Skeletal muscle satellite cell (primary cell): ENCODE results near the gene XYLT1.

Experiments used
- H3K27me3 ChIP-seq: 2 replicates; pipeline ENCODE4 v1.7.0; 2013; ENCODE audit warnings: low read length; ENCODE audit not compliant: control insufficient read depth, insufficient read depth
- H3K36me3 ChIP-seq: 2 replicates; pipeline ENCODE4 v1.7.0; 2013; ENCODE audit warnings: mild to moderate bottlenecking, control low read depth, low read length; ENCODE audit not compliant: insufficient read depth
- H3K4me1 ChIP-seq: 2 replicates; pipeline ENCODE4 v1.7.0; 2013; ENCODE audit warnings: low read length; ENCODE audit not compliant: control insufficient read depth, insufficient read depth
- H3K4me2 ChIP-seq: 2 replicates; pipeline ENCODE4 v1.7.0; 2013; ENCODE audit warnings: mild to moderate bottlenecking, low read length
- H3K4me3 ChIP-seq: 2 replicates; pipeline ENCODE4 v1.7.0; 2013; ENCODE audit warnings: low read length
- H3K9ac ChIP-seq: 2 replicates; pipeline ENCODE4 v1.7.0; 2013; ENCODE audit warnings: mild to moderate bottlenecking, low read depth, low read length, moderate library complexity
- H3K9me3 ChIP-seq: replicated peaks from 2 replicates; pipeline ENCODE4 v1.7.0; 2013; ENCODE audit warnings: mild to moderate bottlenecking, control low read depth, low read length

The XYLT1 gene

DNA sequence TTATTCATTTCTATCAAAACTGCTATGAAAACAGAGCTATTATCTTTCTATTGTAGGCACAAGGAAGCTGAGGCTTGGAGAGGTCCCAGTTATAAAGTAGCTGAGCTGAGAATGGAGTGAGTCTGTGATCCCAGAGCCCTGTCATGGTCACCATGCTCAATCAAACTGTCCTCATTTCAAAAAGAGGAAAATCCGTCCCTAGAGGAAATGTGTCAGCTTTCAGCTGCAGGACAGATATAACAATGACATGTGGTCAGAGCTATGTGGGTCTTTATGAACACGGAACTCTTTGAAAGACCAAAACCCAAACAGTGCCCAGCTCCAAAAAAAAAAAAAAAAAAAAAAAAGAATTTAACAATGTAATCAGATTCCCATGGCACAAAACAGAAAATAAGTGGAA lies 266.1 kb downstream of the XYLT1 start:
- Histone ChIP-seq H3K9ac (no peak overlapping the region), H3K36me3 (peaks cover 3% of the 10 kb centered on the region), H3K4me3 (no peak overlapping the region), H3K4me2 (no peak overlapping the region), H3K27me3 (no peaks in the 10 kb centered on the region), H3K9me3 (no peaks in the 10 kb centered on the region), H3K4me1 (no peaks in the 10 kb centered on the region)

DNA sequence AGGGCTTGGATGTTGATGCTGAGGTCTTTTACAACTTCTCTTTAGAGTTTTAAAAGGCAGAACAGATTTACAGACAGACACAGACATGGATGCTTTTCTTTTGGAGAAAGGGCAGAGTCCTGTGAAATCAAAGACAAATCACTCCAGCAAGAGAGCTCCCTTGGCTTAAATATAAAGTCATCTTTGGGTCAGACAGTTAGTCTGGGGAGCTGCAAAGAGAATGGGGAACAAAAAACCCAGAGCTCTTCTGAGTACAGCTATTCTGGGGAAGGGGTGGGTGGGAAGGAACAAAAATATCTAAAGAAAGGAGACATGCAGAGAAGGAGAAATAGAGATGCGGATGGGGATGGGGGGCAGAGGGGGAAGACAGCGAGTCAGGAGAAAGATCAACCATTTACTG lies 266.6 kb downstream of the XYLT1 start:
- peaks cover 7% of the 10 kb centered on the region for H3K36me3 ChIP-seq
- no peak overlapping the region for H3K4me3 ChIP-seq
- H3K27me3 ChIP-seq: no peaks in the 10 kb centered on the region
- no peaks in the 10 kb centered on the region for H3K4me1 ChIP-seq
- no peak overlapping the region for H3K9ac ChIP-seq
- H3K9me3 ChIP-seq: no peaks in the 10 kb centered on the region
- H3K4me2 ChIP-seq: no peak overlapping the region

DNA sequence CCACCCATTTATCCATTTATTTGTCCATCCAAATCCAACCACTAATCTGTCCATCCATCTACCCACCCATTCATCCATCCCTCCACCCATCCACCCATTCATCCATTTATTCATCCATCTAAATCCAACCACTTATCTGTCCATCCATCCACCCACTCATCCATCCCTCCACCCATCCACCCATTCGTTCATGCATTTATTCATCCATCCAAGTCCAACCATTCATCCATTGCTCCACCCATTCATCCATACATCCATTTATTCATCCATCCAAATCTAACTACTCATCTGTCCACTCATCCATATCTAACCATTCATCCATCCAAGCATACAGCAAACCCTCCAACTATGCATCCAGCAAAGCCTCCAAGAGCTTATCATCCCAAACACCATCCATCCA lies 267.3 kb downstream of the XYLT1 start:
- H3K9me3 ChIP-seq: no peaks in the 10 kb centered on the region
- H3K9ac ChIP-seq: no peak overlapping the region
- no peaks in the 10 kb centered on the region for H3K27me3 ChIP-seq
- H3K4me2 ChIP-seq: no peak overlapping the region
- H3K36me3 ChIP-seq: peaks cover 10% of the 10 kb centered on the region
- H3K4me3 ChIP-seq: no peak overlapping the region
- H3K4me1 ChIP-seq: no peaks in the 10 kb centered on the region

DNA sequence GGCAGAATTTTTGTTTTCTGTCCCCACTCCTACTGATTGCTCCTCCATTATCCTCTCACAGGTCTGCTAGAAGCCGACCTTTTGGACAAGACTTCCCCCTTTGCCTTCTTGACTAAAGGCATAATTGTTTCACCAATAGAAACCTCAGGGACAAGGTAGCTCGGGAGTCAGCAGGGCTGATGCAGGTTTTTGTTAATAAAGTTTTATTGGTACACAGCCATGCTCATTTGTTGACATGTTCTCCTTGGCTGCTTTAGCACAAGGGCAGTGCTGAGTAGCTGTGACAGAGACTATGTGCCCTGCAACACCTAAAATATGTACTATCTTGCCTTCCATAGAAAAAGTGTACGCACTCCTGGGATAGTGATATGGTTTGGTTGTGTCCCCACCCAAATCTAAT lies 271.6 kb downstream of the XYLT1 start:
- no peak overlapping the region for H3K9ac ChIP-seq
- H3K4me3 ChIP-seq: no peak overlapping the region
- H3K9me3 ChIP-seq: no peaks in the 10 kb centered on the region
- H3K36me3 ChIP-seq: peaks cover 33% of the 10 kb centered on the region
- H3K4me2 ChIP-seq: no peak overlapping the region
- no peaks in the 10 kb centered on the region for H3K4me1 ChIP-seq
- no peaks in the 10 kb centered on the region for H3K27me3 ChIP-seq

DNA sequence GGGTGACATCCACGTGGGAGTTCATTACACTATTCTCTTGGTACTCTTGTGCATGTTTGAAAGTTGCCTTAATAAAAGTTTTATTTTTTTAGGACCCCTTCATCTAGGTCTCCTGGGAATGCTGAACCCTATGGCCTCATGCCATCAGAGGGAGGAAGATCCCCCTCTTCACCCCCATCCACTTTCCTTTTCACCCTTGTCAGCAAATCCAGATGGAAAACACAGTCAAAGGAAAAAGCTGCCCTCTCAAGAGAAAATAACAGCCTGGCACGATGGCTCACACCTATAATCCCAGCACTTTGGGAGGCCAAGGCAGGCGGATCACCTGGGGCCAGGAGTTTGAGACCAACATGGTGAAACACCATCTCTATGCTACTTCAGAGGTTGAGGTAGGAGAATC lies 274.2 kb downstream of the XYLT1 start:
- H3K4me1 ChIP-seq: no peaks in the 10 kb centered on the region
- no peaks in the 10 kb centered on the region for H3K27me3 ChIP-seq
- no peaks in the 10 kb centered on the region for H3K9me3 ChIP-seq
- H3K36me3 ChIP-seq: peaks cover 36% of the 10 kb centered on the region
- H3K4me3 ChIP-seq: no peak overlapping the region
- no peak overlapping the region for H3K4me2 ChIP-seq
- no peak overlapping the region for H3K9ac ChIP-seq

DNA sequence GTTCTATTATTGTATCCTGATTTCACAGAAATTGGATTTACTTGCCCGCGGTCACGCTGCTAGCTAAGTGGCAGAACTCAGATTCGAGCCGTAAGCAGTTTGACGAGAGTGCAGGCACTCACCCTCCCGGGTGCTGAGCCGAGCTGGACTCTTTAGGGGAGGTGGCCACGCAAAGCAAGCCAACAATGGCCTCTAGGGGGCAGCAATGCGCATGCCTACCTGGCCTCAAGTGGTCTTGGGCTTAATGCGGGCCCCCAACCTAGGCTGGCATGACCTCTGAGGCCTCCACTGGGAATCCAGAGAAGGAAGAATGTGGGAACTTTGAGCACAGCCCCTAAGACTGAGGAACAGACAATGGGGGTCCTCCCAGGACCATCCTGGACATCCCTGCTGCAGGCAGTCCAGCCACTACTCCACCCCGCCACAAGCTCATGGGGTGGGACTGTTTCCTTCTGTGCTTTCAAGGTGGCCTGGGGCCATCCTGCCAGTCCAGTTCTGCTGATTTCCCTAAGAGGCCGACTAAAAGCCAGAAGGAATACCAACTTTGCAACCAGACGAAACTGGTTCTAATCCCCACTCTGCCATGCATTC lies 276.5 kb downstream of the XYLT1 start:
- no peak overlapping the region for H3K4me2 ChIP-seq
- no peaks in the 10 kb centered on the region for H3K4me1 ChIP-seq
- H3K9ac ChIP-seq: no peak overlapping the region
- H3K9me3 ChIP-seq: no peaks in the 10 kb centered on the region
- H3K4me3 ChIP-seq: no peak overlapping the region
- peaks cover 39% of the 10 kb centered on the region for H3K36me3 ChIP-seq
- H3K27me3 ChIP-seq: no peaks in the 10 kb centered on the region

DNA sequence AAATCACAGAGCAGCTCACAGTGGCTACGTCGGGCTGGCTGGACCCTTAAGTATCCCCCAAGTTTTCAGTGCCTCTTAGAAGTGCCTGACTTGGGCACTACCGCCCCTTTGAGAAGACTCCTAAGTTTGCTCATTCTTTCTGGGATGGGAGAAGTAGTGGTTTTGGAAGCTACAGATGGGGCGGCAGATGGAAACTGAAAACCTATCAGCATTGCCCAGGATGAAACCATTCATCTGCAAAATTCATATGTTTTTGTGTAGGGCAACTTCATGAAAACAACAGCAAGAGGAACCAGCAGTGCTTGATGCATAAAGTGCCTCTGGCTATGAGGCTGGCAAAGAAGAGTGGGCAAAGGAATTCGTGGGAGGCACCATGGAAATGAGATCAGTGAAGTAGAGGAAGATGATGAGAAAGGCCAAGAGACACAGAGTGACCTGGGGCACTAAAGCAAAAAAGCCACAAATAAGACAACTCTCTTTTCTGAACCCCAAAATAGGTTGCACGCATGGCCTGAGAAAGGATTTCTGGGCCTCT lies 277.1 kb downstream of the XYLT1 start:
- Histone ChIP-seq H3K4me1 (no peaks in the 10 kb centered on the region), H3K9me3 (no peaks in the 10 kb centered on the region), H3K27me3 (no peaks in the 10 kb centered on the region), H3K36me3 (peaks cover 41% of the 10 kb centered on the region), H3K4me3 (no peak overlapping the region), H3K4me2 (no peak overlapping the region), H3K9ac (no peak overlapping the region)

DNA sequence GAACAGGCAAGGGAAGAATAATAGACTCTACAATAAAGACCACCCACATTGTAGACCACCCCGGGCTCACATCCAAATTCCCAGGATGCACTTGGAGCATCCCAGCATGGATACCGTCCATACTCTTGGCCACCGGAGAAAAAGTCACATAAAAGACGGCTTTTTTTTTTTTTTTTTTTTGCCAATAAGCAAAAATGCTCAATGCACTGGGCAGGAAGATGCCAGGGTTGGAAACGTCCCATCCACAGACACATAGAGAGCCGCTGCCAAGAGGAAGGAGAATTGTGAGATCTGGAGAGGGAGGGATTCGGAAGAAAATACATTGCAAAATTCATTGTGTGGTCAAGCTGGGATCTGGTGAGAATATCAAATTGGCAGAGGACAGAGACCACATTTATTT lies 286.7 kb downstream of the XYLT1 start:
- Histone ChIP-seq H3K9ac (no peak overlapping the region), H3K27me3 (no peaks in the 10 kb centered on the region), H3K36me3 (peaks cover 6% of the 10 kb centered on the region), H3K4me3 (no peak overlapping the region), H3K4me1 (no peaks in the 10 kb centered on the region), H3K9me3 (no peaks in the 10 kb centered on the region), H3K4me2 (no peak overlapping the region)

DNA sequence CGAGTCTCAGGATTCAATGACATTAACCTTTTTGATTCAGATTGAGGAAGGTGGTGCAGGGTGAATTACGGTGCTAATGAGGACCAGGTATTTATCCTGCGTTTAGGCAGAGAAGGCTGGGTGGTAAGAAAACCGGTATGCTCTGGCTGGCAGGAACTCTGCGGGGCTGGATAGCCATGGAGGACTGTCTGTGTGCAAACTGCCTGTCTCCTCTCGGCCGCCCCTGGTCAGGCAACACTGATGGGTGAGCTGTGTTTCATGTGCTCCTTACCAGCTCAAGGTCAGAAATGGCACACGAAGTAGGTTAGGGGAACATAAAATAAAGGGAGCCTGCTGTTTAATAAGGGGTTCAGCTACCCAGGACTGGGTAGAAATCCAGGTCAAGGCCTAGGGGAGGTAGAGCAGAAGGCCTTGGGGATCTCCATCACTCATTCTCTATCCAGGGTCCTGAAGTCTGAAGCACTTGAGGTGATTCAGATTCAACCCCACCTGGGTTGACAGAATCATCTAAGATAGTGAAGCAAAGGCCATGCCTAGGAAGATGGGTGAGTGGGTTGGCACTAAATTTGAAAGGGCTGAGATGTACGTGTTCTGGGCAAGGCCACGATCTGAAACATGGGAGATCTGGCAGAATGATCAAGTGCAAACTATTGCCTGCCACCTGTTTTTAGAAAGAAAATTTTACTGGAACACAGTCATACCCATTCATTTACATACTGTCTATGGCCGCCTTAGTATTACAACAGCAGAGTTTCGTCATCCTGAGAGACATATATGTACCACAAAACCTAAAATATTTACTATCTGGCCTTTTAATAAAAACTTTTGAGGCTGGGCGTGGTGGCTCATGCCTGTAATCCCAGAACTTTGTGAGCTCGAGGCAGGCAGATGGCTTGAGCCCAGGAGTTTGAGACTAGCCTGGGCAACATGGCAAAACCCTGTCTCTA lies 292.5 kb downstream of the XYLT1 start:
- no peaks in the 10 kb centered on the region for H3K9me3 ChIP-seq
- H3K27me3 ChIP-seq: no peaks in the 10 kb centered on the region
- H3K36me3 ChIP-seq: peaks cover 2% of the 10 kb centered on the region
- H3K4me2 ChIP-seq: no peak overlapping the region
- peaks cover 16% of the 10 kb centered on the region for H3K4me1 ChIP-seq
- no peak overlapping the region for H3K4me3 ChIP-seq
- no peak overlapping the region for H3K9ac ChIP-seq

DNA sequence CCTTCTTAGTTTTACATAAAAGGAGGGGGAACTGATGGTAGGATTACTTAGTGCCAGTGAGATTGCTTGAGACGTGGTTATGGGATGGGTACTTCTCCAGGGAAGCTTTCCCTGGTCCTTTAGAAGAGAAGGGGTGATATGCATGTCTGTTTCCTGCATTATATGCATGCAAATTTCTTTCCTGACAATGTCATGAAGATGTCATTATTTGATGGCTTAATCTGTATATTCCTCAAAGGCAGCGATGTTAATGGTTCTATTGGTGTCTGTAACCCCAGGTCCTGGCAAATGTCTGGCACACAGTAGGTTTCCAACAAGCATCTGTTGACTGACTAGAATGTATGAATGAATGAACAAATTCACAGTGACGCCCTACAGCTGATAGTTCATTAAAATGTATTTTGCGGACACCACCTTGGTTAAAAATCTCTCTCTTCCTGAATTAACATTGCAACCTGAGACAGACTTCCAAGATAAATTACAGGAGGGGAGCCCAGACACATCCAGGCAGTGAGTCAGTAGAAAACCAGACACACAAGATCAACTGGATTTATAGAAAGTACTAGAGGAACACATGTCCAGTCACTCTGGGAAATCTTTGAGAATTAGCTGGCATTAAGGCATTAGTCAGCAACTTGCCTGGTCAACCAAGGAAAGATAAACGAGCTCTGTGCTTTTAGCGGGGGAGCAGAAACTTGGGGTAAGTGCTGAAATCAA lies 293.4 kb downstream of the XYLT1 start:
- H3K4me1 ChIP-seq: peaks cover 23% of the 10 kb centered on the region
- H3K4me3 ChIP-seq: no peak overlapping the region
- no peaks in the 10 kb centered on the region for H3K9me3 ChIP-seq
- H3K4me2 ChIP-seq: no peak overlapping the region
- no peak overlapping the region for H3K9ac ChIP-seq
- H3K27me3 ChIP-seq: no peaks in the 10 kb centered on the region
- peaks cover 2% of the 10 kb centered on the region for H3K36me3 ChIP-seq

DNA sequence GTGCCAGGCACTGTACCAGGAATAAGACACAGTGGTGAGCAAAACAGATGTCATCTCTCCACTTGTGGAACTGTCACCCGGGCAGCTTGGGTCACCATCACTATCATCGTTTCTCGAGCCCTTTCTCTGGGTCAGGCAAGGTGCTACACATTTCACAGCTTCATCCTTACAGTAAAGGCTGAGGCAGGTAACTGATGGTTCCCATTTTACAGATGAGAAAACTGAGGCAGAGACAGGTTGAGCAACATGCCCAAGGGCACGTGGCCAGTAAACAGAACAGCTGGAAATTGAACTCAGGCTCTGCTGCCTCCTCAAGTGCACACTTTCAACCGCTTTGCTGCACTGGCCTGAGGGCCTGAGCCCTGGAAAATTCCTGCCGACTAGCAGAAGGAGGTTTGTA lies 294.6 kb downstream of the XYLT1 start:
- Histone ChIP-seq H3K4me3 (no peak overlapping the region), H3K4me2 (no peak overlapping the region), H3K36me3 (no peaks in the 10 kb centered on the region), H3K4me1 (peaks cover 23% of the 10 kb centered on the region), H3K27me3 (no peaks in the 10 kb centered on the region), H3K9me3 (no peaks in the 10 kb centered on the region), H3K9ac (no peak overlapping the region)
